K562 (cell line): ENCODE results near the gene SPARC.

Experiments
- IRF2 ChIP-seq: sonication (generic); formaldehyde crosslinking; IDR thresholded peaks from 2 replicates; pipeline ENCODE4 v1.8.1; 2022; ENCODE audit warnings: mild to moderate bottlenecking, missing genetic modification reagents
- ZNF143 ChIP-seq: sonication (generic); formaldehyde crosslinking; IDR thresholded peaks from 2 replicates; pipeline ENCODE4 v1.9.0; 2022; ENCODE audit warnings: mild to moderate bottlenecking, missing genetic modification reagents
- TF ChIP-seq, protein P1 (sequence below), 3 experiments: IDR thresholded peaks in 2 of 3; conservative IDR thresholded peaks in 1 of 3; 2 replicates each; pipeline ENCODE4 v1.5.1; 2011 to 2012; ENCODE audit warnings: low read length in 3 of 3, mild to moderate bottlenecking in 3 of 3, control low read depth in 2 of 3, improper control_type of control experiment in 1 of 3, inconsistent platforms in 1 of 3, low read depth in 1 of 3, mixed read lengths in 1 of 3, moderate library complexity in 1 of 3; ENCODE audit not compliant: insufficient read depth in 2 of 3
- TF ChIP-seq, protein P2 (sequence below): fragments of 450-650 bp; conservative IDR thresholded peaks from 2 replicates; pipeline ENCODE4 v1.6.1; 2016; ENCODE audit warnings: missing genetic modification characterization, low read depth, mild to moderate bottlenecking, control low read depth, missing compliant biosample characterization

DNA sequence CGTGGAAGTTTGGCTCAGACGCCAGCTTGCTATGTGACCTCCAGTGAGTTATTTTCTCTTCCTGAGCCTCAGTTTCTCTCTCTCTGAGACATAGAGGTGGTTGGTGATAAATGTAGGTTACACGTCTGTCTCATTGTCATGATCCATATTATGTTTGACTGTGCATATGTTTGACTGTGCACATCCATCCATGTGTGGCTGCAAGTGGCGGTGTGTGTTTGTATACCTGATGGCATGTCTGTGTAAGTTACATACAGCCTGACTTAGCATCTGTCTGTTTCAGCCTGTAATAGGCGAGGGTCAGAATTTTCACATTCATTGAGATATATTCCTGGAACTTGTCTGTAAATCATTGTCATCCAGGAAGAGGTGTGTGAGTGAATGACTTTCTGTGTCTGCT is 3.3 kb downstream of the SPARC start:
- no peak for TF ChIP-seq ZNF143 (CRISPR knock-in tag)
- TF ChIP-seq, protein P1, sequence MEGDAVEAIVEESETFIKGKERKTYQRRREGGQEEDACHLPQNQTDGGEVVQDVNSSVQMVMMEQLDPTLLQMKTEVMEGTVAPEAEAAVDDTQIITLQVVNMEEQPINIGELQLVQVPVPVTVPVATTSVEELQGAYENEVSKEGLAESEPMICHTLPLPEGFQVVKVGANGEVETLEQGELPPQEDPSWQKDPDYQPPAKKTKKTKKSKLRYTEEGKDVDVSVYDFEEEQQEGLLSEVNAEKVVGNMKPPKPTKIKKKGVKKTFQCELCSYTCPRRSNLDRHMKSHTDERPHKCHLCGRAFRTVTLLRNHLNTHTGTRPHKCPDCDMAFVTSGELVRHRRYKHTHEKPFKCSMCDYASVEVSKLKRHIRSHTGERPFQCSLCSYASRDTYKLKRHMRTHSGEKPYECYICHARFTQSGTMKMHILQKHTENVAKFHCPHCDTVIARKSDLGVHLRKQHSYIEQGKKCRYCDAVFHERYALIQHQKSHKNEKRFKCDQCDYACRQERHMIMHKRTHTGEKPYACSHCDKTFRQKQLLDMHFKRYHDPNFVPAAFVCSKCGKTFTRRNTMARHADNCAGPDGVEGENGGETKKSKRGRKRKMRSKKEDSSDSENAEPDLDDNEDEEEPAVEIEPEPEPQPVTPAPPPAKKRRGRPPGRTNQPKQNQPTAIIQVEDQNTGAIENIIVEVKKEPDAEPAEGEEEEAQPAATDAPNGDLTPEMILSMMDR (IDR thresholded peaks at IDR 0.05 in 2 of 3, conservative IDR thresholded peaks at IDR 0.05 in 1 of 3; ENCODE audit: insufficient read depth in 2 of 3, low read depth in 1 of 3, low read length in 3 of 3): no peak
- TF ChIP-seq IRF2: no peak
- TF ChIP-seq, protein P2, sequence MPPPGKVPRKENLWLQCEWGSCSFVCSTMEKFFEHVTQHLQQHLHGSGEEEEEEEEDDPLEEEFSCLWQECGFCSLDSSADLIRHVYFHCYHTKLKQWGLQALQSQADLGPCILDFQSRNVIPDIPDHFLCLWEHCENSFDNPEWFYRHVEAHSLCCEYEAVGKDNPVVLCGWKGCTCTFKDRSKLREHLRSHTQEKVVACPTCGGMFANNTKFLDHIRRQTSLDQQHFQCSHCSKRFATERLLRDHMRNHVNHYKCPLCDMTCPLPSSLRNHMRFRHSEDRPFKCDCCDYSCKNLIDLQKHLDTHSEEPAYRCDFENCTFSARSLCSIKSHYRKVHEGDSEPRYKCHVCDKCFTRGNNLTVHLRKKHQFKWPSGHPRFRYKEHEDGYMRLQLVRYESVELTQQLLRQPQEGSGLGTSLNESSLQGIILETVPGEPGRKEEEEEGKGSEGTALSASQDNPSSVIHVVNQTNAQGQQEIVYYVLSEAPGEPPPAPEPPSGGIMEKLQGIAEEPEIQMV (tag): no peak
